HepG2 (cell line): Measurements from ENCODE around the gene ODAD4. TPM values are rescaled to one million over a fixed set of nuclear protein-coding genes. Genes with fewer than 3 reads are reported as not detected.

Experiments used
- AKAP8 ChIP-seq: sonication (generic); formaldehyde crosslinking; IDR thresholded peaks from 2 replicates; pipeline ENCODE4 v1.5.1; 2020; ENCODE audit warnings: mild to moderate bottlenecking, missing genetic modification reagents
- ARNT ChIP-seq: fragments of 450-650 bp; IDR thresholded peaks from 2 replicates; pipeline ENCODE4 v1.6.1; 2017
- CEBPB ChIP-seq: IDR thresholded peaks from 2 replicates; pipeline ENCODE4 v1.6.1; 2011; ENCODE audit warnings: low read depth, low read length, improper control_type of control experiment, borderline replicate concordance
- GRHL1 ChIP-seq: sonication (generic); formaldehyde crosslinking; conservative IDR thresholded peaks from 2 replicates; pipeline ENCODE4 v1.8.0; 2022; ENCODE audit warnings: missing genetic modification reagents
- HINFP ChIP-seq: sonication (generic); formaldehyde crosslinking; IDR thresholded peaks from 2 replicates; pipeline ENCODE4 v1.4.0; 2020; ENCODE audit warnings: low read depth, mild to moderate bottlenecking, missing genetic modification reagents
- IKZF1 ChIP-seq: fragments of 450-650 bp; IDR thresholded peaks from 2 replicates; pipeline ENCODE4 v1.7.1; 2016
- NAIF1 ChIP-seq: sonication (generic); formaldehyde crosslinking; IDR thresholded peaks from 2 replicates; pipeline ENCODE4 v1.5.0; 2020; ENCODE audit warnings: mild to moderate bottlenecking, missing genetic modification reagents, borderline replicate concordance
- NFE2L1 ChIP-seq: sonication (generic); formaldehyde crosslinking; IDR thresholded peaks from 2 replicates; pipeline ENCODE4 v1.4.0; 2020; ENCODE audit warnings: missing genetic modification reagents, mild to moderate bottlenecking, borderline replicate concordance
- NFE2L2 ChIP-seq: fragments of 150-350 bp; IDR thresholded peaks from 2 replicates; pipeline ENCODE4 v1.6.1; 2014; ENCODE audit warnings: low read length
- NFRKB ChIP-seq: fragments of 450-650 bp; IDR thresholded peaks from 2 replicates; pipeline ENCODE4 v1.6.1; 2017
- PAX8 ChIP-seq: sonication (generic); formaldehyde crosslinking; IDR thresholded peaks from 2 replicates; pipeline ENCODE4 v1.8.0; 2022; ENCODE audit warnings: mild to moderate bottlenecking, missing genetic modification reagents, borderline replicate concordance
- PBX2 ChIP-seq: IDR thresholded peaks from 2 replicates; pipeline ENCODE4 v1.6.1; 2016; ENCODE audit warnings: control low read depth
- SNAPC4 ChIP-seq: sonication (generic); formaldehyde crosslinking; IDR thresholded peaks from 2 replicates; pipeline ENCODE4 v1.4.0; 2020; ENCODE audit warnings: mild to moderate bottlenecking, missing genetic modification reagents
- ZBTB26 ChIP-seq: IDR thresholded peaks from 2 replicates; pipeline ENCODE4 v1.6.1; 2016; ENCODE audit warnings: missing compliant biosample characterization, missing genetic modification reagents, borderline replicate concordance
- ZFP36 ChIP-seq: fragments of 150-350 bp; IDR thresholded peaks from 2 replicates; pipeline ENCODE4 v1.6.1; 2018; ENCODE audit warnings: borderline replicate concordance, low read length, low read depth; ENCODE audit not compliant: partially characterized antibody
- ZNF34 ChIP-seq: sonication (generic); formaldehyde crosslinking; IDR thresholded peaks from 2 replicates; pipeline ENCODE4 v1.4.0; 2020; ENCODE audit warnings: mild to moderate bottlenecking, missing genetic modification reagents, borderline replicate concordance
- ZNF790 ChIP-seq: sonication (generic); formaldehyde crosslinking; IDR thresholded peaks from 2 replicates; pipeline ENCODE4 v1.8.0; 2022; ENCODE audit warnings: missing genetic modification reagents, mild to moderate bottlenecking, borderline replicate concordance
- polyA plus RNA-seq, 8 experiments: library from polyadenylated mRNA; depleted of rRNA in 3 of 8; stranded (reverse) in 7 of 8; unstranded in 1 of 8; fragments of >200 nt; fragmentation: Illumina TruSeq in 4 of 8; extraction: Trizol in 4 of 8; gene quantifications; 2 replicates each; pipeline versions ENCODE4 v1.2.1 to v1.2.3, GENCODE V29; 2011 to 2016; ENCODE audit warnings: low read depth in 4 of 8, missing spikeins in 1 of 8, mixed read lengths in 1 of 8; ENCODE audit not compliant: insufficient read depth in 1 of 8
- total RNA-seq, 5 experiments: library from RNA; depleted of rRNA; stranded (reverse); fragments of >200 nt; fragmentation: Illumina TruSeq; extraction: Trizol; gene quantifications; 2 replicates each; pipeline ENCODE4 v1.2.3, GENCODE V29; 2016; ENCODE audit warnings: low read depth in 1 of 5

ODAD4 gene
- total and polyA plus RNA-seq, 2 of the 13 experiments (the other 11 are each of a cell fraction or from before 2014, with no cell fraction given), result 0.48 to 0.53 TPM

- TF ChIP-seq AKAP8 (CRISPR knock-in tag), result no peak
- no peak for TF ChIP-seq CEBPB
- TF ChIP-seq IKZF1, result no peak
- no peak for TF ChIP-seq ZNF790 (CRISPR knock-in tag)
- no peak for TF ChIP-seq NFE2L2
- peak; percentile 46; the same call in 1 of the 2 replicates for TF ChIP-seq PAX8 (CRISPR knock-in tag)
- TF ChIP-seq ZBTB26 (CRISPR knock-in tag), result no peak
- 0 out of 2 replicates have a peak, but pooled peaks have one; percentile 16 for TF ChIP-seq ZNF34 (CRISPR knock-in tag)
- TF ChIP-seq SNAPC4 (CRISPR knock-in tag), result 0 out of 2 replicates have a peak, but pooled peaks have one; percentile 73
- TF ChIP-seq HINFP (CRISPR knock-in tag), result peak; percentile 86; the same call in 1 of the 2 replicates
- no peak for TF ChIP-seq GRHL1
- no peak for TF ChIP-seq ZFP36
- TF ChIP-seq NAIF1 (CRISPR knock-in tag), result no peak; the same call in 1 of the 2 replicates
- peak; percentile 23; the same call in 1 of the 2 replicates for TF ChIP-seq PBX2 (CRISPR knock-in tag)
- TF ChIP-seq NFRKB, result no peak
- no peak for TF ChIP-seq ARNT
- TF ChIP-seq NFE2L1 (CRISPR knock-in tag), result 0 out of 2 replicates have a peak, but pooled peaks have one; percentile 86
Measured at GRCh38 chr17:41919165-41919817, 11.1 kb upstream of the ODAD4 start (continued).
